ENCODE data around the gene MYO3A.

The MYO3A gene

GRCh38 chr10:25933653-25934608, at the start of gene MYO3A:
Gene MYO3A, plus strand, starts transcription at chr10:25934229. Its CDS starts 17,882 bp downstream, at chr10:25952111.
- DNase-seq (ENCODE audit: low spot score): no peak

GRCh38 chr10:25888627-25889026, 45.4 kb upstream of the MYO3A start:
- no peak for DNase-seq (ENCODE audit: low spot score)

- DNase-seq (ENCODE audit: low spot score): no peak
Measured at GRCh38 chr10:25890995-25891394, 43.0 kb upstream of the MYO3A start.

GRCh38 chr10:25895856-25896255, 38.2 kb upstream of the MYO3A start:
- no peak for DNase-seq (ENCODE audit: low spot score)

GRCh38 chr10:25896421-25896820, 37.6 kb upstream of the MYO3A start:
- DNase-seq (ENCODE audit: low spot score): no peak

- DNase-seq (ENCODE audit: low spot score): no peak
Measured at GRCh38 chr10:25899304-25899703, 34.7 kb upstream of the MYO3A start.

GRCh38 chr10:25901199-25901598, 32.8 kb upstream of the MYO3A start:
- DNase-seq (ENCODE audit: low spot score): no peak

GRCh38 chr10:25902002-25902401, 32.0 kb upstream of the MYO3A start:
- DNase-seq (ENCODE audit: low spot score): no peak

- no peak for DNase-seq (ENCODE audit: low spot score)
Measured at GRCh38 chr10:25907261-25907660, 26.8 kb upstream of the MYO3A start.

- DNase-seq (ENCODE audit: low spot score): no peak
Measured at GRCh38 chr10:25912866-25913265, 21.2 kb upstream of the MYO3A start.

- DNase-seq (ENCODE audit: low spot score): no peak
Measured at GRCh38 chr10:25914776-25915175, 19.3 kb upstream of the MYO3A start.

- no peak for DNase-seq (ENCODE audit: low spot score)
Measured at GRCh38 chr10:25934621-25935139, 651 bp downstream of the MYO3A start.

GRCh38 chr10:25938405-25938804, 4.4 kb downstream of the MYO3A start:
- peak; percentile 2 for DNase-seq (ENCODE audit: low spot score)

- no peak for DNase-seq (ENCODE audit: low spot score)
Measured at GRCh38 chr10:25944771-25945170, 10.7 kb downstream of the MYO3A start.

GRCh38 chr10:25952857-25953256, 18.8 kb downstream of the MYO3A start:
- DNase-seq (ENCODE audit: low spot score): no peak

GRCh38 chr10:25954851-25955250, 20.8 kb downstream of the MYO3A start:
- no peak for DNase-seq (ENCODE audit: low spot score)

- DNase-seq (ENCODE audit: low spot score): no peak
Measured at GRCh38 chr10:25959540-25960232, 25.7 kb downstream of the MYO3A start.

- DNase-seq (ENCODE audit: low spot score): no peak
Measured at GRCh38 chr10:25965584-25965983, 31.6 kb downstream of the MYO3A start.

GRCh38 chr10:25966844-25967243, 32.8 kb downstream of the MYO3A start:
- no peak for DNase-seq (ENCODE audit: low spot score)

GRCh38 chr10:25972631-25973030, 38.6 kb downstream of the MYO3A start:
- no peak for DNase-seq (ENCODE audit: low spot score)

GRCh38 chr10:25974897-25975459, 40.9 kb downstream of the MYO3A start:
- DNase-seq (ENCODE audit: low spot score): no peak

GRCh38 chr10:25978771-25979170, 44.7 kb downstream of the MYO3A start:
- no peak for DNase-seq (ENCODE audit: low spot score)

GRCh38 chr10:25982107-25982506, 48.1 kb downstream of the MYO3A start:
- DNase-seq (ENCODE audit: low spot score): no peak
